ENCODE results near the gene VWDE. TPM values are rescaled to one million over a fixed set of nuclear protein-coding genes. Genes with fewer than 3 reads are reported as not detected.

Gene VWDE
- total and polyA plus RNA-seq, 4 donors, result 0.21 to 0.55 TPM; not detected in 2

GRCh38 chr7:12325646-12326045 lies 78.0 kb downstream of the VWDE start:
- Histone ChIP-seq H3K27me3 (ENCODE audit: control insufficient read depth in 1 of 2, insufficient read depth in 2 of 2, low read length in 1 of 2) (no peaks in the 10 kb centered on the region), H3K27ac (ENCODE audit: low read depth in 1 of 2, low read length in 2 of 2) (no peak overlapping the region), H3K4me1 (ENCODE audit: control insufficient read depth in 1 of 2, insufficient read depth in 2 of 2, low read length in 2 of 2) (no peaks in the 10 kb centered on the region), H3K9me3 (ENCODE audit: control insufficient read depth, low read length) (peaks cover 1% of the 10 kb centered on the region), H3K36me3 (ENCODE audit: control insufficient read depth in 1 of 2, insufficient read depth in 2 of 2, low read length in 1 of 2) (no peaks in the 10 kb centered on the region), H3K4me3 (ENCODE audit: low read length in 2 of 2) (no peak overlapping the region)
- ATAC-seq (ENCODE audit: low FRiP score) (no peak), DNase-seq (no peak)
- intact Hi-C loops (cut with DNase I), result no loop called here

- Histone ChIP-seq H3K4me3 (ENCODE audit: low read length in 2 of 2) (no peak overlapping the region), H3K4me1 (ENCODE audit: control insufficient read depth in 1 of 2, insufficient read depth in 2 of 2, low read length in 2 of 2) (no peaks in the 10 kb centered on the region), H3K27ac (ENCODE audit: low read depth in 1 of 2, low read length in 2 of 2) (no peak overlapping the region), H3K27me3 (ENCODE audit: control insufficient read depth in 1 of 2, insufficient read depth in 2 of 2, low read length in 1 of 2) (no peaks in the 10 kb centered on the region), H3K36me3 (ENCODE audit: control insufficient read depth in 1 of 2, insufficient read depth in 2 of 2, low read length in 1 of 2) (no peaks in the 10 kb centered on the region), H3K9me3 (ENCODE audit: control insufficient read depth, low read length) (peaks cover 1% of the 10 kb centered on the region)
- no peak for DNase-seq
- WGBS, 2 donors, result 62 to 67% methylated on average over 10 of the region's 10 CpGs
- intact Hi-C loops (cut with DNase I), result no loop called here
- no peak for ATAC-seq (ENCODE audit: low FRiP score)
Observed at GRCh38 chr7:12323415-12323814, 80.2 kb downstream of the VWDE start.

DNA sequence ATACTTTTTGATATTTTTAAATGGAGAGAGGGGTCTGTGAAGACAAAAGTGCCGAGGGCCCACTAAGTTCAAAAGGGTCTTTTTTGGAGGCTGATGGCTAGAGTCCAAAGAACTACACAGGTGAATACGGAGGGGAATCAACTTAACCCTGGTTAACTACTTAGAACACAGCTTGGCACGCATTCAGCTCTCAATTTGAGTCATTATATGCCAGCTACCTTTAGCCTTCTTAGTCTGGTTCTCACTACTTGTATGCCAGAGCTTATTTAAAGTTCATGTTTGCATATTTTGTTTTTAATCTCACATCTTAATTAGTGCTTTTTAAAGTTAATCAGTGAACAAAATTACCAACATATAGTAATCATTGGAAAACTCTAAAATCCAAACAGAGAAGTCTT lies 80.8 kb downstream of the VWDE start:
- intact Hi-C loops (cut with DNase I), result no loop called here

GRCh38 chr7:12322284-12322902 lies 81.3 kb downstream of the VWDE start:
- Histone ChIP-seq H3K27me3 (ENCODE audit: control insufficient read depth in 1 of 2, insufficient read depth in 2 of 2, low read length in 1 of 2) (no peaks in the 10 kb centered on the region), H3K27ac (ENCODE audit: low read depth in 1 of 2, low read length in 2 of 2) (no peak overlapping the region), H3K9me3 (ENCODE audit: control insufficient read depth, low read length) (no peaks in the 10 kb centered on the region), H3K4me3 (ENCODE audit: low read length in 2 of 2) (no peak overlapping the region), H3K36me3 (ENCODE audit: control insufficient read depth in 1 of 2, insufficient read depth in 2 of 2, low read length in 1 of 2) (no peaks in the 10 kb centered on the region), H3K4me1 (ENCODE audit: control insufficient read depth in 1 of 2, insufficient read depth in 2 of 2, low read length in 2 of 2) (no peaks in the 10 kb centered on the region)
- WGBS, 2 donors, result 31 to 35% methylated on average over 5 of the region's 5 CpGs
- DNase-seq, result no peak
- ATAC-seq (ENCODE audit: low FRiP score), result no peak
- intact Hi-C loops (cut with DNase I), result no loop called here

More for the DNA sequence above, 80.8 kb downstream of the VWDE start:
- H3K4me3 ChIP-seq (ENCODE audit: low read length in 2 of 2), result no peak overlapping the region
- H3K36me3 ChIP-seq (ENCODE audit: control insufficient read depth in 1 of 2, insufficient read depth in 2 of 2, low read length in 1 of 2), result no peaks in the 10 kb centered on the region
- no peak for ATAC-seq (ENCODE audit: low FRiP score)
- H3K9me3 ChIP-seq (ENCODE audit: control insufficient read depth, low read length), result no peaks in the 10 kb centered on the region
- WGBS, 2 donors, result 59 to 62% methylated on average over 3 of the region's 3 CpGs
- no peak overlapping the region for H3K27ac ChIP-seq (ENCODE audit: low read depth in 1 of 2, low read length in 2 of 2)
- H3K4me1 ChIP-seq (ENCODE audit: control insufficient read depth in 1 of 2, insufficient read depth in 2 of 2, low read length in 2 of 2), result no peaks in the 10 kb centered on the region
- H3K27me3 ChIP-seq (ENCODE audit: control insufficient read depth in 1 of 2, insufficient read depth in 2 of 2, low read length in 1 of 2), result no peaks in the 10 kb centered on the region
- DNase-seq, result no peak

- WGBS, 2 donors, result 84 to 88% methylated on average over 2 of the region's 2 CpGs
- H3K9me3 ChIP-seq (ENCODE audit: control insufficient read depth, low read length), result no peaks in the 10 kb centered on the region
- ATAC-seq (ENCODE audit: low FRiP score), result no peak
- no peak overlapping the region for H3K27ac ChIP-seq (ENCODE audit: low read depth in 1 of 2, low read length in 2 of 2)
- H3K4me3 ChIP-seq (ENCODE audit: low read length in 2 of 2), result no peak overlapping the region
- H3K4me1 ChIP-seq (ENCODE audit: control insufficient read depth in 1 of 2, insufficient read depth in 2 of 2, low read length in 2 of 2), result no peaks in the 10 kb centered on the region
- H3K36me3 ChIP-seq (ENCODE audit: control insufficient read depth in 1 of 2, insufficient read depth in 2 of 2, low read length in 1 of 2), result no peaks in the 10 kb centered on the region
- DNase-seq, result no peak
- intact Hi-C loops (cut with DNase I), result no loop called here
- no peaks in the 10 kb centered on the region for H3K27me3 ChIP-seq (ENCODE audit: control insufficient read depth in 1 of 2, insufficient read depth in 2 of 2, low read length in 1 of 2)
Observed at GRCh38 chr7:12320987-12321647, 82.5 kb downstream of the VWDE start.

DNA sequence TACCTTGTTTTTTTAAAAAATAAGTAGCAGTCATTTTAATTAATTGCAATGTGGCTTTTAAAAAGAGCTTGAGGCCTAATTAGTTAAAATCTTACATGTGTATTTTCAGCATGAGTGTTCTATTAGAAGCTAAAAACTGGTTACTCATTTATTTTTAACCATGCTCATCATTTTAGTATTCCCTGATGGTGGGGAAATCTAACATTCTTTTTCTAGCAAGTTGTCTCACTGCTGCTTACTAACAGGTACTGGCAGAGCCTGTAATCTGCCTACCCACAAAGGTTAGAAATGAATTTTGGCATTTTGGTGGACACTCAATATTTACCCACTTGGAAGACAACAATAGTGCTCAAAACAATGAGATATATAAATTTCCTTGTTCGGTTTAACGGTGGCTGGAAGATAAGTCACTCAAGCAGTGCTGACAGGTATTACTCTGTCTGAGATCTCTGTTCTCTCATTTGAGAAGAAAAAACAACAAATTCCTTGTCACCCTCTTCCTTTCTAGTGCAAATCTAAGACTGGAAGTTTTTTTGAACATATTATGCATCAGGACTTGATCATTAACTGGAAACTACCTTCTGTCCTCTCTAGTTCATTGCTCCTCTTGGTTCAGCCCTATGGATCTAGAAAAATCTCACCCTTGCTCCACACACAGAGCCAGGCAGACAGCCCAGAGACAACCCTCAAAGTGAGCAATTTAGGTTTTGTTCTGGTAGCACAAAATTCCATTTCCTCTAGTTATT lies 83.3 kb downstream of the VWDE start:
- 31 to 52% methylated on average over 2 of the region's 2 CpGs for WGBS, 2 donors
- no peak for DNase-seq
- Histone ChIP-seq H3K27ac (ENCODE audit: low read depth in 1 of 2, low read length in 2 of 2) (no peak overlapping the region), H3K36me3 (ENCODE audit: control insufficient read depth in 1 of 2, insufficient read depth in 2 of 2, low read length in 1 of 2) (no peaks in the 10 kb centered on the region), H3K4me1 (ENCODE audit: control insufficient read depth in 1 of 2, insufficient read depth in 2 of 2, low read length in 2 of 2) (no peaks in the 10 kb centered on the region), H3K9me3 (ENCODE audit: control insufficient read depth, low read length) (no peaks in the 10 kb centered on the region), H3K27me3 (ENCODE audit: control insufficient read depth in 1 of 2, insufficient read depth in 2 of 2, low read length in 1 of 2) (no peaks in the 10 kb centered on the region), H3K4me3 (ENCODE audit: low read length in 2 of 2) (no peak overlapping the region)
- ATAC-seq (ENCODE audit: low FRiP score), result no peak
- intact Hi-C loops (cut with DNase I), result no loop called here

DNA sequence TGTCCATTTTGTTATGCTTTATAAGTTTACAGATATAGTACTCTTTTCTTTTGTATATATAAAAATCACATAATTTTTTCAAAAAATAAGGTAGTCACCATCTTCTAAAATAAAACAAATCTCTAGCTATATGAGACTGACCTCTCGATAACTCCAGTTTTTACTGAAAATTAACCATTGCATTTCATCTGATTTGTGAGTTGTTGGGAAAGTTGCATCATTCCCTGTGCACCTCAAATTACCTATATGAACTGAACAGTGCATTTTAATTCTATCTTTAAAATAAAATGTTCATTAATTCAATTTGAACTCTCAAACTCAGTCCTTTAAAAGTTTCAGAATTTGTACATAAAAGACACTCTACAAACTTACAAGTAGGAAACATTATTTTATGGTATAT lies 86.0 kb downstream of the VWDE start:
- H3K36me3 ChIP-seq (ENCODE audit: control insufficient read depth in 1 of 2, insufficient read depth in 2 of 2, low read length in 1 of 2), result no peaks in the 10 kb centered on the region
- DNase-seq (no peak), ATAC-seq (ENCODE audit: low FRiP score) (no peak)
- no peaks in the 10 kb centered on the region for H3K4me1 ChIP-seq (ENCODE audit: control insufficient read depth in 1 of 2, insufficient read depth in 2 of 2, low read length in 2 of 2)
- no peak overlapping the region for H3K4me3 ChIP-seq (ENCODE audit: low read length in 2 of 2)
- 67 to 88% methylated on average over 1 of the region's 1 CpG for WGBS, 2 donors
- no peaks in the 10 kb centered on the region for H3K9me3 ChIP-seq (ENCODE audit: control insufficient read depth, low read length)
- intact Hi-C loops (cut with DNase I), result loop anchor here in 1 of 2 donors (10.0 kb wide), 1 partner anchor 223 kb away; no protein-coding TSS in a partner anchor
- H3K27me3 ChIP-seq (ENCODE audit: control insufficient read depth in 1 of 2, insufficient read depth in 2 of 2, low read length in 1 of 2), result no peaks in the 10 kb centered on the region
- H3K27ac ChIP-seq (ENCODE audit: low read depth in 1 of 2, low read length in 2 of 2), result no peak overlapping the region

DNA sequence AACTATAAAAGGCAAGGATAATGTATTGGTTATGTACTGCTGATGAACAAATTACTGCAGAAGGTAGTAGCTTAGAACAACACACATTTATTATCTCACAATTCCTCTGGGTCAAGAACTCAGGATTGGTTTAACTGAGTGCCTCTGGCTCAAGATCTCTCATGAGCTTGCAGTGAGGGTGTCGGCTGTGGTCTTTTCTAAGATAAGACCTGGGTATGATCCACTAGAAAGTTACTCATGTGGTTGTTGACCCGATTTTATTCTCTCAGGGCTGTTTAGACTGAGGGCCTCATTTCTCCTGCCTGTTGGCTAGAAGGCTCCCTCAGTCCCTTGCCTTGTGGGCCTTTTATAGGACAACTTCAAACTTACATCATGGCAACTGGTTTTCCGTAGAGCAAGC lies 86.7 kb downstream of the VWDE start:
- H3K27ac ChIP-seq (ENCODE audit: low read depth in 1 of 2, low read length in 2 of 2), result no peak overlapping the region
- H3K9me3 ChIP-seq (ENCODE audit: control insufficient read depth, low read length), result peaks cover 1% of the 10 kb centered on the region
- no peaks in the 10 kb centered on the region for H3K36me3 ChIP-seq (ENCODE audit: control insufficient read depth in 1 of 2, insufficient read depth in 2 of 2, low read length in 1 of 2)
- no peak for DNase-seq
- intact Hi-C loops (cut with DNase I), result loop anchor here in 1 of 2 donors (10.0 kb wide), 1 partner anchor 222 kb away; no protein-coding TSS in a partner anchor
- no peaks in the 10 kb centered on the region for H3K27me3 ChIP-seq (ENCODE audit: control insufficient read depth in 1 of 2, insufficient read depth in 2 of 2, low read length in 1 of 2)
- ATAC-seq (ENCODE audit: low FRiP score), result no peak
- H3K4me1 ChIP-seq (ENCODE audit: control insufficient read depth in 1 of 2, insufficient read depth in 2 of 2, low read length in 2 of 2), result no peaks in the 10 kb centered on the region
- H3K4me3 ChIP-seq (ENCODE audit: low read length in 2 of 2), result no peak overlapping the region
- 61 to 67% methylated on average over 3 of the region's 3 CpGs for WGBS, 2 donors
